ENCODE data around the gene CAPZA1. TPM values are rescaled to one million over a fixed set of nuclear protein-coding genes. Genes with fewer than 3 reads are reported as not detected.

Gene CAPZA1
- total and polyA plus RNA-seq, 2 donors (not counting 3 experiments of a cell fraction or from before 2014, with no cell fraction given), result 77.1 to 183 TPM

GRCh38 chr1:112579801-112580510, 39.7 kb upstream of the CAPZA1 start:
- Histone ChIP-seq H3K36me3 (ENCODE audit: control insufficient read depth in 2 of 2, extremely low read depth in 1 of 2, insufficient read depth in 2 of 2, low read length in 2 of 2) (peaks cover 0 to 5% of the 10 kb centered on the region in 2 experiments), H3K4me3 (replicated peaks in 1 of 3; ENCODE audit: insufficient read depth in 1 of 3, low read depth in 1 of 3, low read length in 3 of 3) (no peak overlapping the region), H3K27me3 (ENCODE audit: control insufficient read depth in 2 of 2, insufficient read depth in 2 of 2, low read length in 2 of 2) (no peaks in the 10 kb centered on the region), H3K9me3 (replicated peaks; ENCODE audit: control insufficient read depth, insufficient read depth, low read length) (no peaks in the 10 kb centered on the region), H3K9ac (replicated peaks; ENCODE audit: extremely low read depth, insufficient read depth, low read length) (no peak overlapping the region), H3K9me1 (replicated peaks; ENCODE audit: control insufficient read depth, extremely low read depth, insufficient read depth, low read length) (no peaks in the 10 kb centered on the region), H3K79me2 (ENCODE audit: control insufficient read depth, insufficient read depth, low read length) (no peaks in the 10 kb centered on the region), H2AFZ (ENCODE audit: low read depth, low read length) (no peak overlapping the region), H3K4me2 (ENCODE audit: insufficient read depth, low read length) (no peak overlapping the region), H3K4me1 (ENCODE audit: control insufficient read depth, extremely low read depth, insufficient read depth, low read length) (peaks cover 14% of the 10 kb centered on the region), H3K27ac (ENCODE audit: insufficient read depth, low read depth, low read length) (no peak overlapping the region), H4K20me1 (replicated peaks; ENCODE audit: control insufficient read depth, extremely low read depth, insufficient read depth, low read length) (no peaks in the 10 kb centered on the region)
- BruUV-seq (replicated peaks), result no TSS peak
- dilution Hi-C loops (cut with MboI; ENCODE audit: extremely low pct_ligation_motif_present, low sequenced_read_pairs) (no loop called here), intact Hi-C loops (cut with micrococcal nuclease) (no loop called here)
- TF ChIP-seq MYC (IDR thresholded peaks at IDR 0.05; ENCODE audit: low read depth, low read length), result no peak
- no peak for TF ChIP-seq CTCF (IDR thresholded peaks at IDR 0.05; ENCODE audit: extremely low read depth in 1 of 2, insufficient read depth in 1 of 2, low read depth in 1 of 2, low read length in 2 of 2)
- TF ChIP-seq POLR2A (IDR thresholded peaks at IDR 0.05; ENCODE audit: low read depth, low read length), result no peak
- POLR2A ChIA-PET, result no interaction called here
- DNase-seq (ENCODE audit: low read depth, low spot score) (no peak), FAIRE-seq (no peak)
- CTCF ChIA-PET, result interaction anchor here (1.5 kb wide), 1 partner anchor 78 kb away, joined by 4 read pairs; no protein-coding TSS in a partner anchor

- POLR2A ChIA-PET, result no interaction called here
- Histone ChIP-seq H3K27me3 (ENCODE audit: control insufficient read depth in 2 of 2, insufficient read depth in 2 of 2, low read length in 2 of 2) (no peaks in the 10 kb centered on the region), H3K79me2 (ENCODE audit: control insufficient read depth, insufficient read depth, low read length) (no peaks in the 10 kb centered on the region), H4K20me1 (replicated peaks; ENCODE audit: control insufficient read depth, extremely low read depth, insufficient read depth, low read length) (no peaks in the 10 kb centered on the region), H3K4me2 (ENCODE audit: insufficient read depth, low read length) (no peak overlapping the region), H3K36me3 (ENCODE audit: control insufficient read depth in 2 of 2, extremely low read depth in 1 of 2, insufficient read depth in 2 of 2, low read length in 2 of 2) (peaks cover 0 to 5% of the 10 kb centered on the region in 2 experiments), H3K9me1 (replicated peaks; ENCODE audit: control insufficient read depth, extremely low read depth, insufficient read depth, low read length) (no peaks in the 10 kb centered on the region), H3K4me3 (replicated peaks in 1 of 3; ENCODE audit: insufficient read depth in 1 of 3, low read depth in 1 of 3, low read length in 3 of 3) (no peak overlapping the region), H3K4me1 (ENCODE audit: control insufficient read depth, extremely low read depth, insufficient read depth, low read length) (peaks cover 3% of the 10 kb centered on the region), H2AFZ (ENCODE audit: low read depth, low read length) (no peak overlapping the region), H3K27ac (ENCODE audit: insufficient read depth, low read depth, low read length) (no peak overlapping the region), H3K9me3 (replicated peaks; ENCODE audit: control insufficient read depth, insufficient read depth, low read length) (no peaks in the 10 kb centered on the region), H3K9ac (replicated peaks; ENCODE audit: extremely low read depth, insufficient read depth, low read length) (no peak overlapping the region)
- no peak for FAIRE-seq
- DNase-seq (ENCODE audit: low read depth, low spot score), result peak; percentile 14
- dilution Hi-C loops (cut with MboI; ENCODE audit: extremely low pct_ligation_motif_present, low sequenced_read_pairs), result no loop called here
- CTCF ChIA-PET, result no interaction called here
- BruUV-seq (replicated peaks), result no TSS peak
- intact Hi-C loops (cut with micrococcal nuclease), result no loop called here
- TF ChIP-seq JUN (IDR thresholded peaks at IDR 0.05; ENCODE audit: borderline replicate concordance, insufficient read depth, insufficient read length, low read depth) (peak; percentile 9), POLR2AphosphoS5 (IDR thresholded peaks at IDR 0.05; ENCODE audit: insufficient read depth, low read depth, low read length) (no peak), FOS (IDR thresholded peaks at IDR 0.05; ENCODE audit: borderline replicate concordance, insufficient read depth, low read length) (peak; percentile 58)
Measured at GRCh38 chr1:112581586-112582192, 37.9 kb upstream of the CAPZA1 start.

Measured in endothelial cell of umbilical vein (primary cell).